ENCODE measurements around the gene THOC6. TPM values are rescaled to one million over a fixed set of nuclear protein-coding genes. Genes with fewer than 3 reads are reported as not detected.

THOC6 gene
- total RNA-seq, 1 experiment from 2014 or later, result 68.2 TPM

DNA sequence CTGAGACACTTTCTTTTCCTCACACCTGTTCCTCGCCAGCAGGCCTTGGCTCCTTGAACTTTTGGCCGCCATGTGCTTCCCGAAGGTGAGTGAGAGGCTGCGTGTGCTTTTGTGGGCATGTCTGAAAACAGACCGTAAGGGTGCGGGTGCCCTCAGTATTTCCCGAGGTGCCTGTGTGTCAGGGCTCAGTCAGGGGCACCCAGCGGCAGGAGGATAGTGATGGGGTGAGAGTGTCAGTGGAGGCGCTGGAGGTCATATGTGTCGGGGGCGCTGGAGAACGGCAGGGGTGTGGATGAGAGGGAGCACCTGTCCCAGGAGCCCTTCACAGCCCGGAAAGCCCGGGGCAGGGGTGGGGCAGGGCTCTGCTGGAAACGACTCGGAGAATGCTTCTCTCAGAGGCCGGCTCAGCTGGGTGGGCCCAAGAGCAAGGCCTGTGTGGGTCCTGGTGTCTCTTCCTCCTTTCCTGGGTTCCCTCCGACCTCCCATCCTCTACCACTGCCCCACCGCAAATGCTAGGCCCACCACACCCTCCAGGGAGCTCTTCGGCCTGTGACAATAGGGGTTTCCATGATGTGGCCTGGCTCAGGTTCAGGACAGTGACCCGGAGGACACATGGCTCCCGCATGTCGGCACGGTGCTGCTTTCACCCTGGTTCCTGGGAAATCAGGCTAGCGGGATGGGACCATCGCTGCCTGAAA is 42.1 kb downstream of the THOC6 start:
- peak overlapping the region in 1 of 3 experiments; percentile 90; a peak in 1 of 7 replicates for H3K27ac Mint-ChIP-seq

More for the DNA sequence above, 42.1 kb downstream of the THOC6 start:
- no peak overlapping the region for H3K4ac ChIP-seq (ENCODE audit: low read depth, low read length)
- no peaks in the 10 kb centered on the region; a peak in 1 of 5 replicates for H3K9me3 Mint-ChIP-seq
- H3K27me3 ChIP-seq (ENCODE audit: insufficient read depth, low read length), result no peaks in the 10 kb centered on the region
- H2BK15ac ChIP-seq (ENCODE audit: low read depth, low read length), result no peak overlapping the region
- H3K23ac ChIP-seq (ENCODE audit: insufficient read length, low read depth, low read length), result no peak overlapping the region
- H3K14ac ChIP-seq (ENCODE audit: insufficient read depth, low read length), result no peak overlapping the region
- H3K27ac ChIP-seq (ENCODE audit: insufficient read length, low read depth, low read length), result no peak overlapping the region
- H3K4me1 ChIP-seq (ENCODE audit: insufficient read depth, low read length), result no peaks in the 10 kb centered on the region; the same call in 1 of the 2 replicates
- H2BK120ac ChIP-seq (ENCODE audit: low read depth, low read length, poor library complexity, severe bottlenecking), result no peak overlapping the region
- H3K79me1 ChIP-seq (ENCODE audit: insufficient read depth, low read depth, low read length, poor library complexity, severe bottlenecking), result no peaks in the 10 kb centered on the region
- WGBS (ENCODE audit: extremely low coverage, insufficient read length, low lambda C conversion rate), result no CpG with 5 or more reads among the region's 26 CpGs
- no peak overlapping the region for H3K18ac ChIP-seq (ENCODE audit: insufficient read length, low read depth, low read length)
- no peaks in the 10 kb centered on the region for H3K9me3 ChIP-seq (ENCODE audit: control insufficient read depth, low read depth, low read length)
- H2BK5ac ChIP-seq (ENCODE audit: insufficient read length, low read length), result no peak overlapping the region
- TF ChIP-seq, protein P1, sequence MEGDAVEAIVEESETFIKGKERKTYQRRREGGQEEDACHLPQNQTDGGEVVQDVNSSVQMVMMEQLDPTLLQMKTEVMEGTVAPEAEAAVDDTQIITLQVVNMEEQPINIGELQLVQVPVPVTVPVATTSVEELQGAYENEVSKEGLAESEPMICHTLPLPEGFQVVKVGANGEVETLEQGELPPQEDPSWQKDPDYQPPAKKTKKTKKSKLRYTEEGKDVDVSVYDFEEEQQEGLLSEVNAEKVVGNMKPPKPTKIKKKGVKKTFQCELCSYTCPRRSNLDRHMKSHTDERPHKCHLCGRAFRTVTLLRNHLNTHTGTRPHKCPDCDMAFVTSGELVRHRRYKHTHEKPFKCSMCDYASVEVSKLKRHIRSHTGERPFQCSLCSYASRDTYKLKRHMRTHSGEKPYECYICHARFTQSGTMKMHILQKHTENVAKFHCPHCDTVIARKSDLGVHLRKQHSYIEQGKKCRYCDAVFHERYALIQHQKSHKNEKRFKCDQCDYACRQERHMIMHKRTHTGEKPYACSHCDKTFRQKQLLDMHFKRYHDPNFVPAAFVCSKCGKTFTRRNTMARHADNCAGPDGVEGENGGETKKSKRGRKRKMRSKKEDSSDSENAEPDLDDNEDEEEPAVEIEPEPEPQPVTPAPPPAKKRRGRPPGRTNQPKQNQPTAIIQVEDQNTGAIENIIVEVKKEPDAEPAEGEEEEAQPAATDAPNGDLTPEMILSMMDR (conservative IDR thresholded peaks at IDR 0.05), result no peak
- H3K23me2 ChIP-seq (ENCODE audit: insufficient read length, low read depth, low read length, poor library complexity, severe bottlenecking), result no peaks in the 10 kb centered on the region
- H3K4me3 Mint-ChIP-seq, result peak overlapping the region; percentile 20 to 24; a peak in 1 of 5 replicates
- no peaks in the 10 kb centered on the region for H3K36me3 Mint-ChIP-seq (ENCODE audit: insufficient read depth in 1 of 3, low read depth in 3 of 3)
- H3K56ac ChIP-seq (ENCODE audit: insufficient read length, low read depth, low read length), result no peak overlapping the region
- no peak overlapping the region for H2BK20ac ChIP-seq (ENCODE audit: low read depth, low read length, poor library complexity, severe bottlenecking)
- no peak overlapping the region for H3T11ph ChIP-seq (ENCODE audit: low read length)
- H3K4me1 Mint-ChIP-seq, result peaks cover 21 to 23% of the 10 kb centered on the region in 2 experiments
- peaks cover 11% of the 10 kb centered on the region for H3K27me3 Mint-ChIP-seq (ENCODE audit: low read depth)
- no peaks in the 10 kb centered on the region for H3K79me2 ChIP-seq (ENCODE audit: insufficient read depth, low read length)
- H4K91ac ChIP-seq (ENCODE audit: insufficient read length, low read depth, low read length), result no peak overlapping the region
- no peaks in the 10 kb centered on the region for H4K20me1 ChIP-seq (ENCODE audit: control insufficient read depth, insufficient read depth, insufficient read length)
- no peak overlapping the region for H3K4me2 ChIP-seq (ENCODE audit: insufficient read depth, insufficient read length, low read length)
- no peak overlapping the region for H3K9ac ChIP-seq (ENCODE audit: extremely low read depth, insufficient read length, low read length)
- H4K8ac ChIP-seq (replicated peaks; ENCODE audit: insufficient read length, low read depth, low read length), result no peak overlapping the region
- H2AFZ ChIP-seq (ENCODE audit: low read length), result no peak overlapping the region
- H4K5ac ChIP-seq (ENCODE audit: insufficient read length, low read depth, low read length), result no peak overlapping the region
- DNase-seq, result no peak
- H2AK5ac ChIP-seq (ENCODE audit: insufficient read length, low read length), result no peak overlapping the region
- H2BK12ac ChIP-seq (ENCODE audit: insufficient read length, low read depth, low read length), result no peak overlapping the region

All from H9 (cell line).